ENCODE data around the gene OR2AT4.
"Not testable (repeated sequence)": the region's sequence is repeated elsewhere in the genome, so short reads cannot be mapped to it uniquely, and the experiment has no call there.

Gene OR2AT4

GRCh38 chr11:75103380-75104026 lies 6.8 kb upstream of the OR2AT4 start:
- no peak for DNase-seq (ENCODE audit: low read depth)

DNA sequence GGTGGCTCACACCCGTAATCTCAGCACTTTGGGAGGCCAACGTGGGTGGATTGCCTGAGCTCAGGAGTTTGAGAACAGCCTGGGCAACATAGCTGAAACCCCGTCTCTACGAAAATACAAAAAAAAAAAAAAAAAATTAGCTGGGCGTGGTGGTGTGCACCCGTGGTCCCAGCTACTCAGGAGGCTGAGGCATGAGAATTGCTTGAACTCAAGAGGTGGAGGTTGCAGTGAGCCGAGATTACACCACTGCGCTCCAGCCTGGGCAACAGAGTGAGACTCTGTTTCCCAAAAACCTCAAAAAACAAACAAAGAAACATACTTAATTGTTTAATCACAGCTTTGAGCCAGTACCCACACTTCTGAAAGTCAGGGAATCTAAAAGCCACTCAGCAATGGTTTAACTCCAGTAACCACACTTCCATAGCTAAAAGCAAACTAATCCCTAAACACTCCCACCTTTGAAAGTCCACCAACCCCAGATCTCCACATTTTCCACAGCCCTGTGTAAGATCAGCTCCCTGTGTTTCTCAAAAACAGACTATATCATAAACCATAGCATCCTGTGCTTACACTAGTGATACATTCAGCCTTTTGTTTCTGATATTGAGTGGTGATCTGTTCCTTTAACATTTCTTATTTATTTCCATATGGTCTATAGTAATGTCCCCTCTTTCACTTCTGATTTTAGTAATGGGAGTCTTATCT lies 4.9 kb upstream of the OR2AT4 start:
- no peak for DNase-seq (ENCODE audit: low read depth)

DNA sequence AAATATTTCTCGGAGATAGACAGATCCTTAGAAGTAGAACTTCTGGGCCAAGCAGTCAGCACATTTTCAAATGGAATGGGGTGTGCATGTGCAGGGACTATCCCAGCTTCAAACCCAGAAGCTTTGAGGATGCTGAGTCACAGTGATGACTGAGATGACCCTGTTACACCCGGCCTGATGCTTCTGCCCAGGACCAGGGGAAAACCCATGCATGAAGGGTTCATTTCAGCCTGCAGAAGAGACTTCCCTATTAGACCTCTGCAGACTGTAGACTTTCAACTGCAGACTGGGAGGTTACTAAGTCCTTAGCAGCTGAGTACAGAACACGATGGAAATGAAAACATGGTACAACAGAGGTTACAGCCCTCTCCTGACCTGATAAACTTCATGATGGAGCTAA lies 3.6 kb upstream of the OR2AT4 start:
- DNase-seq (ENCODE audit: low read depth) = no peak

DNA sequence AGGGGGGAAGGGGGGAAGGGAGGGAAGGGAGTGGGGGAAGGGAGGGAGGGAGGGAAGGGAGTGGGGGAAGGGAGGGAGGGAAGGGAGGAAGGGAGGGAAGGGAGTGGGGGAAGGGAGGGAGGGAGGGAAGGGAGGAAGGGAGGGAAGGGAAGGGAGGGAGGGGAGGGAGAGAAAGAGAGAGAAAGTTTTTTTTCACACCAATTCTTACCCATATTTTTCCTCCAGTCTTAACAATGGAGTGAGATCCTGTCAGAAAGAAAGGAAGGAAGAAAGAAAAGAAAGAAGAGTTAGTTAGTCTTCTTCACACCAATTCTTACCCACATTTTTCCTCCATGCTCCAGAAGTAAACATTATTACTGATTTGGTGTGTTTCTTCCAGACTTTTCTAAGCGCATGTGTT lies 3.0 kb upstream of the OR2AT4 start:
- no peak for DNase-seq (ENCODE audit: low read depth)

DNA sequence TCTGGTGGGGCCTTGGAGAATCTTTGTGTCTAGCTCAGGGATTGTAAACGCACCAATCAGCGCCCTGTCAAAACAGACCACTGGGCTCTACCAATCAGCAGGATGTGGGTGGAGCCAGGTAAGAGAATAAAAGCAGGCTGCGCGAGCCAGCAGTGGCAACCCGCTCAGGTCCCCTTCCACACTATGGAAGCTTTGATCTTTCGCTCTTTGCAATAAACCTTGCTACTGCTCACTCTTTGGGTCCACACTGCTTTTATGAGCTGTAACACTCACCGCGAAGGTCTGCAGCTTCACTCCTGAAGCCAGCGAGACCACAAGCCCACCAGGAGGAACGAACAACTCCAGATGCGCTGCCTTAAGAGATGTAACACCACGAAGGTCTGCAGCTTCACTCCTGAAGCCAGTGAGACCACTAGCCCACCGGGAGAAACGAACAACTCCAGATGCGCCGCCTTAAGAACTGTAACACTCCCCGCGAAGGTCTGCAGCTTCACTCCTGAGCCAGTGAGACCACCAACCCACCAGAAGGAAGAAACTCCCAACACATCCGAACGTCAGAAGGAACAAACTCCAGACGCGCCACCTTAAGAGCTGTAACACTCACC lies 2.3 kb upstream of the OR2AT4 start:
- not testable (repeated sequence) for DNase-seq (ENCODE audit: low read depth)

GRCh38 chr11:75098181-75098580 lies 1.5 kb upstream of the OR2AT4 start:
- not testable (repeated sequence) for DNase-seq (ENCODE audit: low read depth)

DNA sequence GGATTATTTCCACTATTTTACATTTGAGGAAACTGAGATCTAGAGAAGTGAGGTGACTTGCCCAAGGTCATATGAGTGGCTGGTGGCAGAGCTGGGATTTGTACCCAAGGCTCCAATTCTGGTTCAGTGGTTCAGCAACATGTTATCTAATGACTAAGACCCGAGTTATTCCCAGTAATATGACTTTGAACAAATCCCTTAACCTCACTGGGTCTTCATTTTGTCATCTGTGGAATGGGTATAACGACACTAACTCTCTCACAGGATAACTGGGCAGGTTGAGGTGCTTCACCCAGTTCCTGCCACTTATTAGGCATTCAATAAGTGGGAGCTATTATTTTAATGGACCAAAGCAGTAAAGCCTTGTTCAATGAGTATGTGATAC lies 489 bp upstream of the OR2AT4 start:
- no peak for DNase-seq (ENCODE audit: low read depth)

DNA sequence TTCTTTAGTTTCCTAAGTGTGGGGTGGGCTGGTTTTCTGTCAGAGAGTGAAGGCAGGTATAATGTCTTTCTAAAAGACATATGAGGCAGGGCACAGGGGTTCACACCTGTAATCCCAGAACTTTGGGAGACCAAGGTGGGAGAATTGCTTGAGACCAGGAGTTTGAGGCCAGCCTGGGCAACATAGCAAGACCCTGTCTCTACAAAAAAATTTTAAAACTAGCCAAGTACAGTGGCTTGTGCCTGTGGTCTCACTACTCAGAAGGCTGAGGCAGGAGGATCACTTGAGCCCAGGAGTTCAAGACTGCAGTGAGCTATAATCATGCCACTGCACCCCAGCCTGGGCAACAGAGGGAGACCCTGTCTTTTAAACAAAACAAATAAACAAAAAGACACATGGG lies 2.3 kb downstream of the OR2AT4 start:
- DNase-seq (ENCODE audit: low read depth) = not testable (repeated sequence)

DNA sequence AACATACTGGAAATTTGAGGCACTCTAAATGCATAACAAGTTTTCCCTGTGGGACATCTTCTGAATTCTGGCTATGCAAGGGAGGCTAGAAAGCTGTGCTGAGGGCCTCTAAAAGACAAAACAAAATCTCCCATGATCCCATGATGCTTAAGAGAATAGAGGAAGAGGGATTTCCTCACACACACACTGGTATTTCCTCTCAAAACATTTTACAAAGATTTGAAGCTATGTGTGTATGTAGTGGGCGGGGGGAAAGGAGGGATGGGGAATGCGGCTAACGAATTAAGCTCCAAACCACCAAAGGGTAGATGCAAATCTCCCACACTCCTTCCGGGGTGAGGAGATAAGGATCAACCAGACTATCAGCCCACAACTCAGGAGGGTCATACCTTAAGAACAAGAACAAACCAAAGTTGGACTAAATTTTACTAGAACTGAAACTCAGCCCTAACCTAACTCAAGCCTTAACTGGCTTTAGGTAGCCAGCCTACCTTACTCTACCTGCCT lies 6.0 kb downstream of the OR2AT4 start:
- no peak for DNase-seq (ENCODE audit: low read depth)

- DNase-seq (ENCODE audit: low read depth) = no peak
Observed at GRCh38 chr11:75087319-75088305, 9.1 kb downstream of the OR2AT4 start.

- no peak for DNase-seq (ENCODE audit: low read depth)
Observed at GRCh38 chr11:75084883-75085282, 11.8 kb downstream of the OR2AT4 start.

DNA sequence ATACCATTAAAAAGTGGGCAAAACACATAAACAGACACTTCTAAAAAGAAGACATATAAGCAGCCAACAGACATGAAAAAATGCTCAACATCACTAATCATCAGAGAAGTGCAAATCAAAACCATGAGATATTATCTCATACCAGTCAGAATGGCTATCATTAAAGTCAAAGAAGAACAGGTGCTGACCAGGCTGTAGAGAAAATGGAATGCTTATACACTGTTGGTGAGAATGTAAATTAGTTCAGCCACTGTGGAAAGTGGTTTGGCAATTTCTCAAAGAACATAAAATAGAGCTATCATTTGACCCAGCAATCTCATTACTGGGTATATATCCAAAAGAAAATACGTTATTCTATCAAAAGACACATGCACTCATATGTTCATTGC lies 13.5 kb downstream of the OR2AT4 start:
- no peak for DNase-seq (ENCODE audit: low read depth)

- no peak for DNase-seq (ENCODE audit: low read depth)
Observed at GRCh38 chr11:75082601-75083216, 14.0 kb downstream of the OR2AT4 start.

- DNase-seq (ENCODE audit: low read depth) = no peak
Observed at GRCh38 chr11:75079546-75079945, 17.1 kb downstream of the OR2AT4 start.

GRCh38 chr11:75078233-75078632 lies 18.4 kb downstream of the OR2AT4 start:
- DNase-seq (ENCODE audit: low read depth) = no peak

DNA sequence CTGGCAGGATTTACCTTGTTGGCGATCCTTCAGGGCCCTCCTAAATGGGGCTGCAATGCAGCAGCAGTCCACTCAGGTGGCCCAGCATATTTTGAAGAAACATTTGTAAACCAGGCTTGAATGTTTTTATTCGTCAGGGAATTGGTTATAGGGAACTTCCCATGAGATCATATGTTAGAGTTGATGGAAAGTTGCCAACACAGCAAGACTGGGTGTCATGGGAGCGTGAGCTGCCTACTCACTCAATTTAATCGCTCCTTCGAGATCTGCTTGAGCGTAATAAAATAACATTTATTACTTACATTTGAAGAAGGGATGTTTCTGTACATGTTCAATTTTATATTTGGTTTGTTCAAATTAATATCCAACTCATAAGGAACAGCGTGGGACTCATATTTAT lies 19.4 kb downstream of the OR2AT4 start:
- no peak for DNase-seq (ENCODE audit: low read depth)

- no peak for DNase-seq (ENCODE audit: low read depth)
Observed at GRCh38 chr11:75076671-75077070, 20.0 kb downstream of the OR2AT4 start.

GRCh38 chr11:75073459-75074190 lies 23.1 kb downstream of the OR2AT4 start:
- DNase-seq (ENCODE audit: low read depth) = no peak

GRCh38 chr11:75072582-75072981 lies 24.1 kb downstream of the OR2AT4 start:
- no peak for DNase-seq (ENCODE audit: low read depth)

DNA sequence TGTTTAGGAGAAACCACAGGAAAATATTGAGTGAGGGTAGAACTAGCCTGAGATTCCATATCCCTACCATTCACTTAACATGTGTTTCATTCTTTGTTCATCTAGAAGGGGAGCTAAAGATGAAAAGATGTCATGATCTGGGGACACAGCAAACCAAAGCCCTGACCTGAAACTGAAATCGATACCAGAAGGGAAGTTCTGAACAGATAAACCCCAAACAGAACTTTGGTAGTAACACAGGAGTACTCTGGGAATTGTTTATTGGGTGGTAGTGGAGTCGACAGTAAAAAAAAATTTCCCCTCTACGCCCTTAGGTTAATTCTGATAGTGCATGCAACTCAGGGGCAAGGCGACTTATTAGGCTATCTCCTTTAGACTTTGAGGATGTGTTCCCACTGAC lies 27.2 kb downstream of the OR2AT4 start:
- no peak for DNase-seq (ENCODE audit: low read depth)

DNA sequence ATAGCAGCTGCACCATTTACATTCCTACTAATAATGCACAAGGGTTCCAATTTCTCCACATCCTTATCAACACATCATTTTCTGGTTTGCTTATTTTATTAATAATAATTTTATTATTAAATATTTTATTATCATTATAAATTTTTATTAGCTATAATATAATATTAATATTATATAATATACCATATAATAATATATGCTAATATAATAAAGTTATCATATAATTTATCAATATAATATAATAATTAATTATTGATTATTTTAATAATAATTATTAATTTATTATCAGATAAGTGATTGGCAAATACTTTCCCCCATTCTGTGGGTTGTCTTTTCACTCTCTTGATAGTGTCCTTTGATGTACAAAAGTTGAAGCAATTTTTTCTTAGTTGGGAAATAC lies 27.7 kb downstream of the OR2AT4 start:
- DNase-seq (ENCODE audit: low read depth) = no peak
